Measurements from ENCODE around the gene GATAD2B.

GRCh38 chr1:153770797-153771196, 152.0 kb downstream of the GATAD2B start:
- TF ChIP-seq PRDM10 (tag by site-specific recombination; IDR thresholded peaks at IDR 0.05) (no peak), CTCF (tag by site-specific recombination; IDR thresholded peaks at IDR 0.05) (no peak), ZFP37 (tag by site-specific recombination; IDR thresholded peaks at IDR 0.05) (no peak), YY1 (tag by site-specific recombination; IDR thresholded peaks at IDR 0.05) (no peak), ZNF692 (tag by site-specific recombination; IDR thresholded peaks at IDR 0.05) (no peak), ZNF571 (tag by site-specific recombination; IDR thresholded peaks at IDR 0.05) (no peak), ZNF23 (tag by site-specific recombination; IDR thresholded peaks at IDR 0.05; ENCODE audit: borderline replicate concordance) (no peak), ZNF366 (tag by site-specific recombination; conservative IDR thresholded peaks at IDR 0.05) (no peak), ZFP41 (tag by site-specific recombination; IDR thresholded peaks at IDR 0.05; ENCODE audit: borderline replicate concordance) (no peak), ZNF645 (tag by site-specific recombination; IDR thresholded peaks at IDR 0.05) (no peak), ZNF530 (tag by site-specific recombination; IDR thresholded peaks at IDR 0.05; ENCODE audit: low read depth) (no peak), GLI4 (tag by site-specific recombination; IDR thresholded peaks at IDR 0.05) (no peak), ZNF202 (tag by site-specific recombination; IDR thresholded peaks at IDR 0.05; ENCODE audit: borderline replicate concordance) (no peak)
